HG03095 (cell line): Measurements from ENCODE around the gene DIP2B.
"Not testable (repeated sequence)": the region's sequence is repeated elsewhere in the genome, so short reads cannot be mapped to it uniquely, and the experiment has no call there.

Experiments used
- ATAC-seq: cut with Tn5 transposase; IDR thresholded peaks from one replicate; pipeline ENCODE4 v1.9.1; 2021; ENCODE audit warnings: moderate library complexity; ENCODE audit not compliant: unreplicated experiment

The DIP2B gene

GRCh38 chr12:50520416-50521207 lies 15.8 kb downstream of the DIP2B start:
- no peak for ATAC-seq

- not testable (repeated sequence) for ATAC-seq
These were observed 17.0 kb downstream of the DIP2B start for GRCh38 chr12:50521781-50522180.

DNA sequence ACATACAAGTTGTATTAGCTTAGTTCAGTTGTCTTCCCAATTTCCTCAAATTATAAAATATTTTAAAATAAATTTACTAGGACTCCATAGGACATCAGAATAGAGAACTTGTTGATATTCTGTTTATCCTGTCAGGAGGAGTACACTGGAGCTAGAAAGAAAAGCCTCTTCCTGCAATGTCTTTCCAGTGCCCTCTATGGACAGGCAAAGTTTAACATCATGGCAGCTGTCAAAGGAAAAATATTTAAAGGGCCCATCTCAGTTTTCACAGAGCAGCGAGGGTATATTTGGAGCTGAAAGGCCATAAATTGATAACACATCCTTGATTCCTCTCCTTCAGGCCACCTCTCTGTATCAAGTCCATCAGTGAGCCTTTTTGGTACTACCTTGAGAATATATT lies 19.0 kb downstream of the DIP2B start:
- no peak for ATAC-seq

- no peak for ATAC-seq
These were observed 19.8 kb downstream of the DIP2B start for GRCh38 chr12:50524621-50525020.

GRCh38 chr12:50525422-50525821 lies 20.6 kb downstream of the DIP2B start:
- no peak for ATAC-seq

DNA sequence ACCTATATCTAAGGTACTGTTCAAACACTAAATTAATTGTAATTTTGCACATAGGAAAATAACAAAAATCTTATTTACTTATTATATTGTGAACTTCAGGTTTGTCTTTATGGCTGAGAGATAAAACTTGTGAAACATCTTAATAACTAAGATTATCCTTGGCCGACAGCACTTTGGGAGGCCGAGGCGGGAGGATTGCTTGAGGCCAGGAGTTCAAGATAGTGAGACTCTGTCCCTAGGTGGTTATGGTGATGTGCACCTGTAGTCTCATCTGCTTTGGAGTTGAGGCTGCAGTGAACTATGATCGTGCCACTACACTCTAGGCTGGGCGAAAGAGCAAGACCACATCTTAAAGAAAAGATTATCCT lies 22.6 kb downstream of the DIP2B start:
- ATAC-seq = no peak

DNA sequence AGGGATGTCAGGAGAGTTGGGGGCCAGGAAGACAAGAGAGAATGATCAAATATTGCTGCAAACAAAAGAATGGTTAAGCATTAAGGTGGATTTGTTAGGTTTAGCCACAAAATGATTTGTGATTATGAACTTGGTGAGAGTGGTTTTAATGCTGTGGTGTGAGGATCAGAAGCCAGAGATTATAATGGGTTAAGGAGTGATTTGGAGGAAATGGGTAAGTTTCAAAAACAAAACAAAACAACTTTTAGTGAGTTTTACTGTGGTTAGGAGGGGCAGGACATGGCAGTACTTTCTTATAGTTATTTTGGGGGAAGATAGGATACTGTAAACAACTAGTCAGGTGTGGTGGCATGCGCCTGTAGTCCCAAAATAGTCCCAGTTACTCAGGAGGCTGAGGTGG lies 24.0 kb downstream of the DIP2B start:
- ATAC-seq = no peak

DNA sequence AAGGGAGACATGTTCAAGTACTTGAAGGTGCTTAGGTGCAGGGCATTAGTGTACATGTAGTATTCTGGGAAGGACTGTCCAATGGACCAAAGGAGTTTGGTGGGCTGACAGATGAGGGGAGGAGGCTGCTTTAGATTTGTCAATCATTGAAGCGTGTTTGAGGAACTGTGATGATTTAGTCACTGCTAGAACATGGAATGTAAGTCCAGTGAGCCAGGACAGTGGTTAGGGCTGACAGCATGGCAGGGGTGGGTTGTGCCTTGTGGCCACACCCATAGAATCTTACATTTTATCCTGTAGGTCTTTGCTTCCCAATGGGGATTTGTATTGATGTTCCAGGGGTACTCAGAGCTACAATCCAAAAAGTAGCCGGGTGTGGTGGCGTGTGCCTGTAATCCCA lies 24.6 kb downstream of the DIP2B start:
- ATAC-seq = no peak

DNA sequence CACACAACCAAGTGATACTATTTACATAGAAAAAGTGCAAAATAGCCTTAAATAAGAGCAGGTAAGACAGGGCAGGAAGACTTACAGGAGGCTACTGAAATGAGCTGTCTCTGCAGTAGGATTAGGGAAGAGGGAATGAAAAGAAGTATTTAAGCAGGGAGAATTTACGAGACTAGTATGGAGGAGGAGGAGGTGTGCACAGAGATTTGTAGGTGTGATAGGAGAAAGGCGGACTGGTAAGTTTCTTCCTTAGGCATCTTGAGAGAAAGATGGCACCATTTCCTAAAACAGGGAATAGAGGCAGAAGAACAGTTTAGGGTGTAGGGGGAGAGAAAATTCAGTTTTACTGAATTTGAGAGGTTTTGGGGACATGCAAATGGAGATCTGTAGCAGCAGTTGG lies 25.7 kb downstream of the DIP2B start:
- ATAC-seq = no peak

DNA sequence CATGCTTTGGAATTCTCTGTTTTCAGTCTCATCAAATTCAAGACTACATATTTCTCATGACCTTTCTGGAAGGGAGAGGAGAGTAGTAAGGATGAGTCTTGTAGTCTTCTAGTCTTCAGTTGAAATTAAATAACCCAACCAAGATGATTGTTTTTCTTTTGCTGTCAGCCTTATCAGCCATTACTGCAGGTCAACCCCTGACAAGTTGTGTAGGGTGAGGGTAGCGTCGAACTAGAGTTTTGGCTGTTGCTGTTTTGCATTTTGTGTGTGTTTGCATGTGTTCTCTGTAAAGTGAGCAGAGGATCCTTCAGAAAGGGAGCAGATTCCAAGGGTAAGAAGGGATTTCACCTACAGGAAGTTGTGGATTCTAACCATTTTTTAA lies 28.4 kb downstream of the DIP2B start:
- ATAC-seq = no peak

DNA sequence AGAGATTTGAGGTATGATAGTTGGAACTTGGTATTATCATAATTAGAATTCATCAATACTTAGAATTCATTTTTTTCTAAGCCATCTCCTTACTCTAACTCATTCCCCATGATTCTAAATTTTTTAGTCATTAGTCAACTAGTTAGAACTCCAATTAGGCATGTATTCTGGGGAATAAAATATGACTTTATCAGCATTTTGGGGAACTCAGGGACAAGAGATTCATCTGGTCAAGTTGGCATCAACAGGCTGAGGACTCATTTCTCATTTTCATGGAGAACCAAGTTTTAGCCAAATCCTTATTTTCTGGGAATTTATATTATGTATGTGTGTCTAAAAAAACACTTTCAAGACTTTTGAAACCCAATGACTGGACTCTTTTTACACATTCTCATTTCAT lies 29.2 kb downstream of the DIP2B start:
- no peak for ATAC-seq

DNA sequence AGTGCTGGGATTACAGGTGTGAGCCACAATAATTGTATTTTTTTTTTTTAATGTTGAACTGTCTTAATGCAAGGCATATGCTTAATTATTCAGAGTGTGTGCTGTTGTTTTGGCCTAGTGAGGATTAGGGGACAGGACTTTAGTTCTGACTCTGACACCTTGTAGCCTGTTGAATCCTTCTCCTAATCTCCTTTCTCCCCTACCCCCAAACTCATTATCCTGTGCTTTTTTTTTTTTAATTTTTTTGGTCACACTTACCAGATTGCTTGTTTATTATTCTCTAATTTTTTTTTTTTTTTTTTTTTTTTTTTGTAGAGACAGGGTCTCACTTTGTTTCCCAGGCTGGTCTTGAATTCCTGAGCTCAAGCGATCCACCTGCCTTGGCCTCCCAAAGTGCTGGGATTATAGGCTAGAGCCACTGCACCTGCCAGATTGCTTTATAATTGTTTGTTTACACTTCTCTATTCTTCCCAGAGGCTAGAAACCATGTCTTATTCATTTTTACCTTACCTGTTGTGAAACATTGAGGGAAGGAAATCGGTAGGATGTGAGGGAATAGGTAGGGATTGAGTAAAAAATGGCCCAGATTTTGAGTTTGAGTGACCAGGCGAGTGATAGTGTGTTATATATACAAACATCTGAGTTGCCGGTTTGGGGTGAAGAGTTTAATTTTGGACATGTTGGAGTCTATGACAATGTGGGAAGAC lies 32.2 kb downstream of the DIP2B start:
- ATAC-seq = no peak

DNA sequence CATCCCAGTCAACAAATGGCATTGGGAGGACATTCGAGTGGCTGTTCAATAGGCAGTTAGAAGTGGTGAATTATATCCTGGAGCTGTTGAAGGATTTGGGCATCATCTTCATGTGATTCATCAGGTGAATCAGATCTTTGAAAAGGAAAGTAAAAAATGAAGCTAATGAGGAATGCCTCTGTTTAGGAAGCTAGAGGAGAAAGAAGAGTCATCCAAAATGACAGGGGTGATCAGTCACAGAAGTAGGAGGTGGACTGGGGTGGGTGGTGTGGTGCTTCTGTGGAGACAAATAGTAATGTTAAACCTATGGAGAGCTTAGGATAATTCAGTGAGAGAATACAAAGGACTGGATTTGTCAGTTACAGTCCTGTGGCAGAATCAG lies 32.7 kb downstream of the DIP2B start:
- ATAC-seq = no peak

- no peak for ATAC-seq
These were observed 33.4 kb downstream of the DIP2B start for GRCh38 chr12:50538182-50538581.

DNA sequence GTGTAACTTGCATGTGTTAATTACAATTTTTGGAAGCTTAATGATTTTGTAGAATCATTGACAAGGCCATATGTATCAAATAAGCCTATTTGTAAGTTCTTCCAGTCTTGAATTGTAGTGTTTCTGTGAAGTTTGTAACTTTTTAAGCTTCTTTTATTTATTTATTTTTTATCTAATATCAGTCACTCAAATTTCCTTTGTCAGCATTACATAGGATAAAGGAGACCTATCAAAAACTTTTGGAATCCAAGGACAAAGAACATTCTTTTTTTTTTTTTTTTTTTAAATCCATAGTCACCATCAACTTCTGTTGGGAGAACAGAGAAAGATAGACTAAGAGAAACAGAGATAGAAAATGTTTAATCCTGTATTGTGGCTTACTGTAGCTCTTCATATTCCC lies 36.4 kb downstream of the DIP2B start:
- ATAC-seq = no peak

DNA sequence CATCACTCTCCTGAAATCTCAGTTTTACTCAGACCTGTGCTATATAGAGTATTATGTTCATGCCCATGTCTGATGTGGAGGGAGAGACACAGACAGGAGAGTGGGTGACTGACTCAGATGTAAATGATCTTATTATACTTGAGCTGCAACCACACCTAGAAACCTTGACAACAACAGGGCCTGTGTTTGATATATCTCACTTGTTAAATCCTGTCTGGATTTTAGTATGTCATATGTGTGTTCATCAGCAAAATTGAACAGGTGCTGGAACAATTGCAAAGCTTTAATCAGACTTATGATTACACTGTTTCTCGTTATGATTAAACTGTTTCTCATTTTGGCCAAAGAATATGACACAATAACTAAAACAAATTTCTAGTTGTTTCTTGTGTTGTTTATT lies 37.7 kb downstream of the DIP2B start:
- ATAC-seq = no peak

DNA sequence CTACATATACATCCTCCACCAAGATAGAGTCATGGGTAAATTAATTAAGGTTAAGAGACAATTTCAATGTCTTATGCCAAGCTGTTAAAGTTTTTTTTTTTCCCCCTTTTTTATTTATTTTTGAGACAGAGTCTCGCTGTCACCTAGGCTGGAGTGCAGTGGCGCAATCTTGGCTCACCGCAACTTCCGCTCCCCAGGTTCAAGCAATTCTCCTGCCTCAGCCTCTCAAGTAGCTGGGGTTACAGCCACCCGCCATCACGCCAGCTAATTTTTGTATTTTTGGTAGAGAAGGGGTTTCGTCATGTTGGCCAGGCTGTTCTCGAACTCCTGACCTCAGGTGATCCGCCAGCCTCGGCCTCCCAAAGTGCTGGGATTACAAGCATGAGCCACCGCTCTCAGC lies 38.4 kb downstream of the DIP2B start:
- not testable (repeated sequence) for ATAC-seq

DNA sequence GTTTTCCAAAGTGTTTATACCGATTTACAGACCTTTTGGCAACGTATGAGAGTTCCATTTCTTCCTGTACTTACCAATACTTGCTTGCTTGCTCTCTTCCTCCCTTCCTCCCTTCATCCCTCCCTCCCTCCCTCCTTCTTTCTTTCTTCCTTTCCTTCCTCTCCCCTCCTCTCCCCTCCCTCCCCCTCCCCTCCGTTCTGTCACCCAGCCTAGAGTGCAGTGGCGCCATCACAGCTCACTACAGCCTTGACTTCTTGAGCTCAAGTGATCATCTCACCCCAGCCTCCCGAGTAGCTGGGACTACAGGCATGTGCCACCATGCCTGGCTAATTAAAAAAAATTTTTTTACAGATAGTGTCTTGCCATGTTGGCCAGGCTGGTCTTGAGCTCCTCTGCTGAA lies 40.4 kb downstream of the DIP2B start:
- no peak for ATAC-seq

DNA sequence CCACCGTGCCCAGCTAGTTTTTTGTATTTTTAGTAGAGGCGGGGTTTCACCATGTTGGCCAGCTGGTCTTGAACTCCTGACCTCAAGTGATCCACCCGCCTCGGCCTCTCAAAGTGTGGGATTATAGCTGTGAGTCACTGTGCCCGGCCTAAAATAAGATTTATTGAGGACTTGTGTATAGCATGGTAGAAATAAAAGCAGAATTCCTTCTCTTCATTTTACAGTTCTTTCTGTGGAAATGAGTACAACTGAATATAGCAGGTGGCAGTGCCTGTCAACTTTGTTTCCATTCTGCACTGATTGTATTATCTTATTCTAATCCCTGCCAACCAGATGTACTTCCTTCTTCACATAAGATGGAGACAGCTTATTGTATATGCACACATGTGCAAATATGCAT lies 41.0 kb downstream of the DIP2B start:
- ATAC-seq = no peak

- no peak for ATAC-seq
These were observed 41.9 kb downstream of the DIP2B start for GRCh38 chr12:50546441-50547318.

DNA sequence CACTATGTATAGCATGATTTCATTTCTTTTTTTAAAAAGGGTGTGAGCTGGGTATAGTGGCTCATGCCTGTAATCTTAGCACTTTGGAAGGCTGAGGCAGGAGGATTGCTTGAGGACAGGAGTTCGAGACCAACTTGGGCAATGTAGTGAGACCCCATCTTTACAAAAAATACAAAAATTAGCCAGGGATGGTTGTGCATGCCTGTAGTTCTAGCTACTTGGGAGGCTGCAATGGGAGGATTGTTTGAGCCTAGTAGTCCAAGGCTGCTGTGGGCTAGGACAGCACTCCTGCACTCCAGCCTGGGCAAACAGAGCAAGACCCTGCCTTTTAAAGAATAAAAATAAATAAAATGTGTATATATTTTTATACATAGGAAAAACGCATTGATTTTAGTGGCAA lies 43.0 kb downstream of the DIP2B start:
- ATAC-seq = no peak

DNA sequence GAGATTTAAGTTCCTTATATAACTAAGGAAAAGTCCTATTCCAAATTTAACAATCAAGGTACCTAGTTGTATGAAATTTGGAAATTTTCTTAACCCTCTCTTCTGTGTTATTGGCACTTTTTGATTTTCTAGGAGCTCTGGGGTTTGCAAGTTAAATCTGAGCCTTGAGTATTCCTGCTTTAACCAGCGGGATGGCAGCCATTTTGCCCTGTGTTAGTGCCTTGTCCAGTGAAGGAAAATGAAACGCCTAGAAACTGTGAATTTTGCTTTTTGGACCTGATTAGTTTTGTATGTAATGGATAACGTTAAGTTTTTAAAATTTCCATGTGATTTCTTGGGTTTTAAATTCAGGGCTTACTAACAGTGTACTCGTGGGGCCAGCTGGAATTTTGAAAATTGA lies 45.1 kb downstream of the DIP2B start:
- no peak for ATAC-seq
